CD4-positive, alpha-beta T cell treated with Interleukin-1 beta for 1 hour (primary cell): ENCODE data around the gene USP34.
"Not testable (repeated sequence)": the region's sequence is repeated elsewhere in the genome, so short reads cannot be mapped to it uniquely, and the experiment has no call there.

Experiments
- DNase-seq, 2 donors: peaks; one replicate each; pipeline ENCODE4 v3.0.0-alpha.2; 2020 to 2022

USP34 gene

GRCh38 chr2:61426267-61426897 is 44.5 kb downstream of the USP34 start:
- DNase-seq, result peak; percentile 80 to 81

GRCh38 chr2:61425605-61426155 is 45.2 kb downstream of the USP34 start:
- no peak for DNase-seq

GRCh38 chr2:61423714-61424113 is 47.2 kb downstream of the USP34 start:
- no peak for DNase-seq

GRCh38 chr2:61421611-61422010 is 49.3 kb downstream of the USP34 start:
- DNase-seq, result no peak

GRCh38 chr2:61420991-61421544 is 49.8 kb downstream of the USP34 start:
- no peak for DNase-seq

- no peak for DNase-seq
Observed at GRCh38 chr2:61419570-61419969, 51.3 kb downstream of the USP34 start.

GRCh38 chr2:61419129-61419528 is 51.8 kb downstream of the USP34 start:
- peak in 1 of 2 donors; percentile 40 for DNase-seq

GRCh38 chr2:61416871-61417645 is 53.8 kb downstream of the USP34 start:
- DNase-seq, result no peak

- no peak for DNase-seq
Observed at GRCh38 chr2:61415265-61415664, 55.6 kb downstream of the USP34 start.

- DNase-seq, result no peak
Observed at GRCh38 chr2:61414674-61415073, 56.2 kb downstream of the USP34 start.

- no peak for DNase-seq
Observed at GRCh38 chr2:61411109-61411508, 59.8 kb downstream of the USP34 start.

GRCh38 chr2:61410185-61410584 is 60.7 kb downstream of the USP34 start:
- DNase-seq, result no peak

- DNase-seq, result no peak
Observed at GRCh38 chr2:61405813-61406212, 65.1 kb downstream of the USP34 start.

GRCh38 chr2:61404438-61404837 is 66.4 kb downstream of the USP34 start:
- DNase-seq, result no peak

GRCh38 chr2:61398413-61398812 is 72.5 kb downstream of the USP34 start:
- DNase-seq, result no peak

GRCh38 chr2:61396005-61396404 is 74.9 kb downstream of the USP34 start:
- no peak for DNase-seq

- not testable (repeated sequence) for DNase-seq
Observed at GRCh38 chr2:61387588-61387987, 83.3 kb downstream of the USP34 start.

GRCh38 chr2:61380882-61381197 is 90.0 kb downstream of the USP34 start:
- DNase-seq, result not testable (repeated sequence)

- no peak for DNase-seq
Observed at GRCh38 chr2:61380056-61380881, 90.6 kb downstream of the USP34 start.

GRCh38 chr2:61379521-61379920 is 91.4 kb downstream of the USP34 start:
- DNase-seq, result no peak

- DNase-seq, result no peak
Observed at GRCh38 chr2:61378281-61378680, 92.6 kb downstream of the USP34 start.

- no peak for DNase-seq
Observed at GRCh38 chr2:61377046-61377445, 93.8 kb downstream of the USP34 start.

- no peak for DNase-seq
Observed at GRCh38 chr2:61376211-61376610, 94.7 kb downstream of the USP34 start.
